Neural progenitor cell (in vitro differentiated cells): ENCODE measurements around the gene REX1BD. TPM values are rescaled to one million over a fixed set of nuclear protein-coding genes. Genes with fewer than 3 reads are reported as not detected.

ENCODE experiments used
- DNase-seq: peaks from one replicate; pipeline ENCODE4 v3.0.0-alpha.2; 2016; ENCODE audit warnings: low spot score
- H2AFZ ChIP-seq: fragments of 200-600 bp; sonication (generic); replicated peaks from 2 replicates; pipeline ENCODE4 v1.6.1; 2016; ENCODE audit warnings: antibody characterized with exemption
- H3F3A ChIP-seq: fragments of 200-600 bp; sonication (generic); 2 replicates; pipeline ENCODE4 v1.6.1; 2016; ENCODE audit warnings: antibody characterized with exemption, low read depth
- H3K27ac ChIP-seq: fragments of 200-600 bp; sonication (generic); 2 replicates; pipeline ENCODE4 v1.5.1; 2016; ENCODE audit warnings: mild to moderate bottlenecking
- H3K27me3 ChIP-seq: fragments of 200-600 bp; sonication (generic); 2 replicates; pipeline ENCODE4 v1.6.1; 2016; ENCODE audit warnings: mild to moderate bottlenecking, moderate library complexity
- H3K36me3 ChIP-seq: fragments of 200-600 bp; sonication (generic); 2 replicates; pipeline ENCODE4 v1.5.1; 2016
- H3K4me1 ChIP-seq: fragments of 200-600 bp; sonication (generic); 2 replicates; pipeline ENCODE4 v1.6.1; 2016; ENCODE audit warnings: mixed run types
- H3K4me2 ChIP-seq: fragments of 200-600 bp; sonication (generic); 2 replicates; pipeline ENCODE4 v1.6.1; 2016
- H3K4me3 ChIP-seq: fragments of 200-600 bp; sonication (generic); 2 replicates; pipeline ENCODE4 v1.5.1; 2016
- H3K79me2 ChIP-seq: fragments of 200-600 bp; sonication (generic); 2 replicates; pipeline ENCODE4 v1.6.1; 2016; ENCODE audit warnings: low read depth
- H3K9ac ChIP-seq: fragments of 200-600 bp; sonication (generic); 2 replicates; pipeline ENCODE4 v1.6.1; 2016
- H3K9me3 ChIP-seq: fragments of 200-600 bp; sonication (generic); 2 replicates; pipeline ENCODE4 v1.5.1; 2016; ENCODE audit warnings: low read depth
- H4K20me1 ChIP-seq: fragments of 200-600 bp; sonication (generic); 2 replicates; pipeline ENCODE4 v1.6.1; 2016; ENCODE audit warnings: low read depth
- H3K27ac Mint-ChIP-seq: 3 replicates; pipeline ENCODE4 v1.8.0; 2021; ENCODE audit warnings: mixed read lengths
- H3K27me3 Mint-ChIP-seq: 2 replicates; pipeline ENCODE4 v1.8.0; 2022; ENCODE audit warnings: low read depth, mild to moderate bottlenecking, inconsistent platforms, moderate library complexity, mixed read lengths; ENCODE audit not compliant: insufficient read depth
- H3K36me3 Mint-ChIP-seq: 3 replicates; pipeline ENCODE4 v1.8.0; 2021; ENCODE audit warnings: mixed read lengths
- H3K4me1 Mint-ChIP-seq: 3 replicates; pipeline ENCODE4 v1.8.0; 2021; ENCODE audit warnings: mixed read lengths
- H3K4me3 Mint-ChIP-seq: 3 replicates; pipeline ENCODE4 v1.8.0; 2021; ENCODE audit warnings: mild to moderate bottlenecking, moderate library complexity, mixed read lengths
- H3K9me3 Mint-ChIP-seq: 3 replicates; pipeline ENCODE4 v1.8.0; 2020; ENCODE audit warnings: mixed read lengths
- CTCF ChIP-seq: fragments of 200-600 bp; sonication (generic); IDR thresholded peaks from 2 replicates; pipeline ENCODE4 v1.5.1; 2017; ENCODE audit warnings: antibody characterized with exemption, mild to moderate bottlenecking
- EZH2 ChIP-seq: fragments of 200-600 bp; sonication (generic); IDR thresholded peaks from 2 replicates; pipeline ENCODE4 v1.6.1; 2017; ENCODE audit warnings: antibody characterized with exemption, mild to moderate bottlenecking, moderate library complexity
- EZH2phosphoT487 ChIP-seq: fragments of 200-600 bp; sonication (generic); IDR thresholded peaks from 2 replicates; pipeline ENCODE4 v1.6.1; 2017; ENCODE audit warnings: antibody characterized with exemption
- total RNA-seq: library from RNA; depleted of rRNA; stranded (reverse); fragments of >200 nt; gene quantifications from 2 replicates; pipeline ENCODE4 v1.2.3, GENCODE V29; 2015; ENCODE audit warnings: low replicate concordance

Gene REX1BD
- total RNA-seq, 1 donor from 2014 or later: 41.7 TPM

- H3K9me3 Mint-ChIP-seq: peaks cover 2% of the 10 kb centered on the region
- peak; percentile 99 for TF ChIP-seq EZH2
- TF ChIP-seq CTCF: no peak
- TF ChIP-seq EZH2phosphoT487: peak; percentile 96
- Histone ChIP-seq H3K27me3 (peaks cover 98% of the 10 kb centered on the region), H3F3A (peaks cover 54% of the 10 kb centered on the region), H3K36me3 (no peaks in the 10 kb centered on the region), H4K20me1 (peaks cover 74% of the 10 kb centered on the region), H3K9ac (no peak overlapping the region), H3K27ac (no peak overlapping the region), H3K4me3 (no peak overlapping the region), H3K4me1 (peaks cover 28% of the 10 kb centered on the region), H3K4me2 (peak overlapping the region; percentile 57), H3K79me2 (no peaks in the 10 kb centered on the region), H3K9me3 (no peaks in the 10 kb centered on the region), H2AFZ (no peak overlapping the region)
- peak overlapping the region; percentile 78 for H3K4me3 Mint-ChIP-seq
- peak overlapping the region; percentile 74 for H3K27ac Mint-ChIP-seq
- peaks cover 2% of the 10 kb centered on the region for H3K36me3 Mint-ChIP-seq
- peaks cover 14% of the 10 kb centered on the region for H3K4me1 Mint-ChIP-seq
- peak; percentile 47 for DNase-seq
- peaks cover 67% of the 10 kb centered on the region for H3K27me3 Mint-ChIP-seq
Observed at GRCh38 chr19:18605546-18606280, 17.1 kb downstream of the REX1BD start.

DNA sequence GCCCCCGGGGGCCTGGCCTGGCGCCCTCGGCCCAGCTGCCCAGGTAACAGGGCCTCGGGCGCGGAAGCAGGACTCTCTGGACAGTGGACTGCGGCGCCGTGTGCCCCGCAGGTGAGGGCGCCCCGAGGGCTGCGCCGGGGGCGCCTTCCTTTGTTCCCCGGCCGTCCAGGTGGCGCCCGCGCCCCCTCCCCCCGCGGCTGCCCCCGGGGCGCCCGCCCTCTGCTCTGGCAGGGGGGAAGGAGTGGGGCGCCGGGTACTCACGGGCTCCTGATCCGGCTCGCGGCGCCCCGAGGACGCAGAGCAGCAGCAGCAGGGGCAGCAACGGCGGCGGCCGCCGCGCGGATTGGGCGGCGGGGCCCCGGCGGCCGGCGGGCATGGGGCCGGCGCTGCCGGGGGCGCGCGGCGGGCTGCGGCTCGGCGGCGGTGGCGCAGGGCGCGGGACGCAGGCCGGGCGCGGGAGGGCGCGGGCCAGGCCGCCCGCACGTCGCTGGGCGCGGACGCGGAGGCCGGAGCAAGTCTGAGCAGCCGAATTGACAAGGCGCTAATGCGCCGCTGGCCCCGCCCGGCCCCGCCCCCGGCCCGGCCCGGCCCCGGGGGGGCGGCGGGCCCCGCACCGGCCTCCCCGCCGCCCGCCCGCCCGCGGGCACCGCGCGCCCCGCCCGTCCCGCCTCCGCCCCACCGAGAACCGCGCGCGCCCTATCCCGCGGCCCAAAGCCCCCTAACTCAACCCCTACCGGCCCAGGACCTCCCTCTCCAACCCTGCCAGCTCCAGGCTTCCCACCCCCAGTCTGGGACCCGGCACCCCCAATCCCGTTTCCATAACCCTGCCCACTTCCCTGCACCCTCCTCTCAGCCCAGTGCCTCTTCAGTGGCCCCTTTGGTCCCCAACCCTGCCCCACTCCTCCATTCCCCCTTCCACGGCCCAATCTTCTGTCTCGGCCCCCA lies 18.0 kb downstream of the REX1BD start, which contains the start of gene CRLF1:
Gene CRLF1, minus strand, starts transcription at position 519 of the 945 bp plus-strand sequence. Its CDS starts 143 bp downstream, at position 376.
- Mint-ChIP-seq H3K36me3 (peaks cover 2% of the 10 kb centered on the region), H3K27ac (no peak within 1 kb of the TSS), H3K4me3 (no peak within 1 kb of the TSS), H3K9me3 (peaks cover 6% of the 10 kb centered on the region), H3K4me1 (peaks cover 18% of the 10 kb centered on the region), H3K27me3 (peaks cover 67% of the 10 kb centered on the region)
- peaks cover 62% of the 10 kb centered on the region for H3F3A ChIP-seq
- H3K4me3 ChIP-seq: peak within 1 kb of the TSS; percentile 24
- peaks cover 98% of the 10 kb centered on the region for H3K27me3 ChIP-seq
- H3K79me2 ChIP-seq: no peaks in the 10 kb centered on the region
- H3K4me2 ChIP-seq: peak within 1 kb of the TSS; percentile 57
- TF ChIP-seq EZH2phosphoT487: peak; percentile 93
- TF ChIP-seq EZH2: no peak
- no peak for TF ChIP-seq CTCF
- no peaks in the 10 kb centered on the region for H3K9me3 ChIP-seq
- peak; percentile 55 for DNase-seq
- H3K9ac ChIP-seq: no peak within 1 kb of the TSS
- H2AFZ ChIP-seq: no peak within 1 kb of the TSS
- H4K20me1 ChIP-seq: peaks cover 81% of the 10 kb centered on the region
- no peaks in the 10 kb centered on the region for H3K36me3 ChIP-seq
- no peak within 1 kb of the TSS for H3K27ac ChIP-seq
- H3K4me1 ChIP-seq: peaks cover 35% of the 10 kb centered on the region

DNA sequence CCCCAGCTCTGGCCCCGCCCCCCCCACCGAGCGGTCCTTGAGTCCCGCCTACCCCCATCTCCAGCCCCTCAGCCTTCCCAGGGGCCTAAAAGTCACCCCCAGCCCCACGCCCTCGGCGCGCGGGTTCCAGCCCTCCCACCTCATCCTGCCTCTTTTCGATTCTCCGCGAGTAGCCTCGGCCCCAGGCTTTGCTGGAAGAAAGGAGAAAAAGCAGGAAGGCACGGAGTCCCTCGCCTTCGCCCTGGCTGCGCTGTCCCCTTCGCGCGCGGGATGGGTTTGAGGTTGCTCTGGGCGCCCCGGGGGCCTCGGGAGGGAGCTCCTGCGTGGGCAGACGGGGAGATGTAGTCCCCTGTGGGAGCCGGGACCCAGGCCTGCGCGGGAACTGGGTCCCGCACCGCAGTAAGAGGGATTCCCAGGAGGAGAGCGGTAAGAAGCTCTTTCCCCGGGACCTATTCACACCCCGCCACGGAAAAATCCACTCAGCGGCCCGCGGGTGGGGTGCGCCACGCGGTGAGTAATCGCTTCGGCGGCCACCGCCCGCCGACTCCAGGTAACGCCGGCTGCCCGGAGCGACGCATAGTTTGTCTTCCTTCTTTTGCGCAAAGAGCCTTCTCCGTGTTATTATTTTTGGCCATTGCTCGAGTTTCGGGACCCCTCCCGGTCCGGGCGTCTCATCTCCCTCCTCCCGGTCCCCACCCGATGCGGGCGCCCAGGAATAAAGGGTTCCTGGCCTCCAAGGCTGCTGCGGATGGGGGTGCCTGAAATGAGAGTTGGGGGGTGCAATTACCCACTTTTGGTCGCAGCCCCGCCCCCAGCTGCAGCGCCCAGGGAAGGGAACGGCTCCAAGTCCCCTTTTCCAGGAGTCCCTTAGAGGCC lies 18.9 kb downstream of the REX1BD start:
- peaks cover 21% of the 10 kb centered on the region for H3K4me1 Mint-ChIP-seq
- Histone ChIP-seq H3K4me2 (peak overlapping the region; percentile 49), H3K27ac (no peak overlapping the region), H3K79me2 (no peaks in the 10 kb centered on the region), H4K20me1 (peaks cover 88% of the 10 kb centered on the region), H3K9ac (no peak overlapping the region), H3K4me3 (no peak overlapping the region), H3K9me3 (no peaks in the 10 kb centered on the region), H3K27me3 (peaks cover 98% of the 10 kb centered on the region), H3F3A (peaks cover 68% of the 10 kb centered on the region), H2AFZ (no peak overlapping the region), H3K4me1 (peaks cover 44% of the 10 kb centered on the region), H3K36me3 (no peaks in the 10 kb centered on the region)
- H3K9me3 Mint-ChIP-seq: peaks cover 6% of the 10 kb centered on the region
- peak; percentile 59 for DNase-seq
- H3K27ac Mint-ChIP-seq: no peak overlapping the region
- H3K36me3 Mint-ChIP-seq: peaks cover 2% of the 10 kb centered on the region
- TF ChIP-seq EZH2phosphoT487: peak; percentile 98
- peak; percentile 100 for TF ChIP-seq EZH2
- no peak for TF ChIP-seq CTCF
- peaks cover 68% of the 10 kb centered on the region for H3K27me3 Mint-ChIP-seq
- no peak overlapping the region for H3K4me3 Mint-ChIP-seq
